Upper lobe of right lung (tissue), 1 donor: ENCODE data around the gene KLHL26. TPM values are rescaled to one million over a fixed set of nuclear protein-coding genes. Genes with fewer than 3 reads are reported as not detected.

Source experiments
- ATAC-seq: fragments of 200-7000 bp; cut with Tn5 transposase; one replicate; pipeline ENCODE4 v1.9.1; 2020; ENCODE audit warnings: mild to moderate bottlenecking, moderate library complexity
- DNase-seq: peaks from one replicate; pipeline ENCODE4 v3.0.0-alpha.2; 2020
- H3K27ac ChIP-seq: fragments of 200-600 bp; one replicate; pipeline ENCODE4 v1.8.0; 2022
- H3K27me3 ChIP-seq: fragments of 200-600 bp; one replicate; pipeline ENCODE4 v1.8.0; 2022; ENCODE audit warnings: mild to moderate bottlenecking
- H3K36me3 ChIP-seq: fragments of 200-600 bp; one replicate; pipeline ENCODE4 v1.8.0; 2022
- H3K4me1 ChIP-seq: fragments of 200-600 bp; one replicate; pipeline ENCODE4 v1.8.0; 2022
- H3K4me3 ChIP-seq: fragments of 200-600 bp; one replicate; pipeline ENCODE4 v1.8.0; 2022; ENCODE audit warnings: mild to moderate bottlenecking
- H3K9me3 ChIP-seq: fragments of 200-600 bp; one replicate; pipeline ENCODE4 v1.8.0; 2022
- intact Hi-C: fragments of 100-400 bp; cut with DNase I; formaldehyde crosslinking; loops from one replicate; pipeline ENCODE4 v1.11.0; 2022
- total RNA-seq: library from RNA; stranded (reverse); fragmentation: NEBNext Ultra II Directional; extraction: Animal tissue kit (Norgen Biotek cat#: 25700); gene quantifications from one replicate; pipeline ENCODE4 v1.2.1, GENCODE V29; 2021
- TF ChIP-seq, protein P1 (sequence below): fragments of 200-600 bp; IDR thresholded peaks from one replicate; pipeline ENCODE4 v1.8.0; 2022; ENCODE audit warnings: antibody characterized with exemption
- donor health status: DM: no; HTN: yes; CAD: no; lungs with severe emphysema.

Gene KLHL26
- total RNA-seq, 1 donor from 2014 or later: 11.8 TPM

DNA sequence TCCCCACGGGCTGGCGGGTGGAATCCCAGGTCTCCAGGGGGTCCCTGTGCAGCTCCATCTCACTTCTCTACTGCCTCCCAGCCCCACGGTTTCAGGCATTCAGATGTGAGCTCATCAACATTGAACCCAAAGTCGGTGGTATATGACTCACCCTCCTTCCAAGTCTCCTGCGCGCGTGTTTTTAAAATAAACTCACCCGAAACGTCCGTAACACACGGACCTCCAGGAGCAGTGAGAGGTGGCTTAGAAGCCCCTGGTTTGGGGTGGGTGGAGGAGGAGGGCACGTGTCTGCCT, 32.6 kb downstream of the KLHL26 start:
- Histone ChIP-seq H3K4me1 (peaks cover 8% of the 10 kb centered on the region), H3K36me3 (peaks cover 40% of the 10 kb centered on the region), H3K9me3 (no peaks in the 10 kb centered on the region), H3K4me3 (no peak overlapping the region), H3K27me3 (no peaks in the 10 kb centered on the region), H3K27ac (no peak overlapping the region)
- intact Hi-C loops: no loop called here
- no peak for DNase-seq
- ATAC-seq: no peak
- TF ChIP-seq, protein P1, sequence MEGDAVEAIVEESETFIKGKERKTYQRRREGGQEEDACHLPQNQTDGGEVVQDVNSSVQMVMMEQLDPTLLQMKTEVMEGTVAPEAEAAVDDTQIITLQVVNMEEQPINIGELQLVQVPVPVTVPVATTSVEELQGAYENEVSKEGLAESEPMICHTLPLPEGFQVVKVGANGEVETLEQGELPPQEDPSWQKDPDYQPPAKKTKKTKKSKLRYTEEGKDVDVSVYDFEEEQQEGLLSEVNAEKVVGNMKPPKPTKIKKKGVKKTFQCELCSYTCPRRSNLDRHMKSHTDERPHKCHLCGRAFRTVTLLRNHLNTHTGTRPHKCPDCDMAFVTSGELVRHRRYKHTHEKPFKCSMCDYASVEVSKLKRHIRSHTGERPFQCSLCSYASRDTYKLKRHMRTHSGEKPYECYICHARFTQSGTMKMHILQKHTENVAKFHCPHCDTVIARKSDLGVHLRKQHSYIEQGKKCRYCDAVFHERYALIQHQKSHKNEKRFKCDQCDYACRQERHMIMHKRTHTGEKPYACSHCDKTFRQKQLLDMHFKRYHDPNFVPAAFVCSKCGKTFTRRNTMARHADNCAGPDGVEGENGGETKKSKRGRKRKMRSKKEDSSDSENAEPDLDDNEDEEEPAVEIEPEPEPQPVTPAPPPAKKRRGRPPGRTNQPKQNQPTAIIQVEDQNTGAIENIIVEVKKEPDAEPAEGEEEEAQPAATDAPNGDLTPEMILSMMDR: no peak

DNA sequence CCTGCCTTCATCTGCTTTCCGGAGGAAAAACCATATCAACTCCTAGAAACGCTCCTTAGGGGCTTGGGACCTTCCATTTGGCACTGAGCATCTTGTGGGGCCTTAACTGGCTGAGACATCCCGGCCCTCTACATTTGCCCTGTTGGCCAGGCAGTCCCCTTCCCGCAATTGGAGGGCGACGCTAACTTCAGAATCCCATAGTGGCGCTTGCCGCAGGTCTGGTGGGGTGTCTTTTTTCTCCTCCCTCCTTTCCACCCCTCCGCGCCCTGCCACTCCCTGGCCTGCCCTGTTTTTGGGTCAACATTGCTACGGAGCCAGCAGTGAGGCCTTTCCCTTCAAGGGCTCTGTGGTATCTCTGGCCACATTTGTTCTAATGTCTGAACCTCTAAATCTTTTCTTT, 33.1 kb downstream of the KLHL26 start:
- Histone ChIP-seq H3K36me3 (peaks cover 36% of the 10 kb centered on the region), H3K4me1 (peaks cover 8% of the 10 kb centered on the region), H3K27me3 (no peaks in the 10 kb centered on the region), H3K9me3 (no peaks in the 10 kb centered on the region), H3K4me3 (no peak overlapping the region), H3K27ac (no peak overlapping the region)
- intact Hi-C loops: no loop called here
- ATAC-seq (no peak), DNase-seq (no peak)
- TF ChIP-seq, protein P1: no peak

DNA sequence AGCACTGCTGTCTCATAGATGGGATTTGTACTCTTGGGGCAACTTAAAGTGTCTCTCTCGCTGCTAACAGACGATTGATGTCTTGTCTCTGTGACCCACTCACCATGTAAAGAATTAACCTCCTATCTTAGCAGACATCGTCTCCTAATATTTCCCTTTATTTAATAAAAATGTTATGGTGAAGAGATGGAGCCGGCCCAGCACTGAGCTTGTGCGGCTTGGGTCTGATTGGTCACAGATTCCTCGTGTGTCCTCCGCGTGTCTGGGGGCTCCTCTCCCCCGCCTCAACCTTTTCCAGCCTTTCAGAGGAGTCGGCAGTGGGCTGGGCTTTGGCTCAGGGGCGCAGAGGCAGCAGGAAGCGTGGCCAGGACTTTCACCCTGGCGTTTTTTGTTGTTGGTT, 33.5 kb downstream of the KLHL26 start:
- Histone ChIP-seq H3K9me3 (no peaks in the 10 kb centered on the region), H3K27ac (no peak overlapping the region), H3K36me3 (peaks cover 32% of the 10 kb centered on the region), H3K4me3 (no peak overlapping the region), H3K27me3 (no peaks in the 10 kb centered on the region), H3K4me1 (peaks cover 8% of the 10 kb centered on the region)
- ATAC-seq: no peak
- no peak for DNase-seq
- TF ChIP-seq, protein P1: no peak
- intact Hi-C loops: no loop called here

DNA sequence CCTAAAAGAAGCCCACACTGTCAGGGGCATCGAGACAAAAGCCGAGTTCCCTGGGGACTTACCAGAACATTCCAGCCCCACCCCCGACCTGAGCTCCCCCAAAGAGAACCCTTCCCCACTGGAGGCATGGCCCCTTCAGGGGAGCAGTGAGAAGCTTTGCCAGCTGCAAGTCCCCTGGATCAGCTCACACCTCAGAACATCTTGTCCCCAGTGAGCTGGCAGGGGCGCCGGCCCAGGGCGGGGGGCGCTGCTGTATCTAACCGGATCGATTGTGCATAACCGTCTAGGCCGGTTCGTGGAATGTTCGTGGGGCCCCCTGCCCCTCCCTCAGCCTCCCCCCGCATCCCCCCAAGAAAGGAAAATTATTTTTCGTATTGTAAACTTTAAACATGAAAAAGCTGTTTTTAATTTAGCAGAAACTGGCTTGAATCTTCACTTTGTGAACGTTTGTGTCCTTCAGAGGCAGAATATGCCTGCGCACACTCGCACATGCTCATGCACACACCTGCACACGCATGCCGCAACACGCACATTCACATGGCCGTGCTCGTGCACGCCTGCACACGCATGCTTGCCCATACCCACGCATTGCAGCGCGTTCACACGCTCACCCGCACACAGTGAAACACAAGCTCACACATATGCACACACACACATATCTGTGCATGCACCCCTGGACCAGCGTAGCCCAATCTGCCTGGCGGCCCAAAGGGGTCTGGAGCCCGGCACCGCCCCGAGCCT, 34.6 kb downstream of the KLHL26 start:
- H3K9me3 ChIP-seq: no peaks in the 10 kb centered on the region
- no peak overlapping the region for H3K27ac ChIP-seq
- intact Hi-C loops: no loop called here
- H3K36me3 ChIP-seq: peaks cover 20% of the 10 kb centered on the region
- ATAC-seq: no peak
- H3K27me3 ChIP-seq: no peaks in the 10 kb centered on the region
- peaks cover 8% of the 10 kb centered on the region for H3K4me1 ChIP-seq
- DNase-seq: no peak
- no peak overlapping the region for H3K4me3 ChIP-seq
- TF ChIP-seq, protein P1: no peak

DNA sequence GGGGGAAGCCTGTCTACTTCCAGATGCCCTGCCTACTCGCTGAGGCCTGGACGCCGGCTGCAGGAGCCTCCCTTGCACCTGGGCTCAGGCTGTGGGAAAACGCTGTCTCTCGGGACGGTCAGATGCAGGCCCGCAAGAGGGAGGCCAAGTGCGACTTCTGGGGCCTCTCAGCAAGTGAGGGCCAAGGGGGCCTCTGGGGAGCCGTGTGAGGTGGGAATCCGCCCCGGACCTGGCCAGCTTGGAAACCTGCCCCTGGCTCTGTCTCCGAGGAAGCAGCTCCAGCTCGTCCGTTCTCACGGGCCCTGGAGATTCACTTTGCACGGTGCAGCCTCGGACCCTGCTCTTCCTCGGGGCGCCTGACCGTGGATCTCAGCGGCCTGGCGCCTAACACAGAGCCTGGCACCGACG, 35.2 kb downstream of the KLHL26 start:
- DNase-seq (no peak), ATAC-seq (peak; percentile 3)
- Histone ChIP-seq H3K9me3 (no peaks in the 10 kb centered on the region), H3K4me3 (no peak overlapping the region), H3K36me3 (peaks cover 20% of the 10 kb centered on the region), H3K27ac (no peak overlapping the region), H3K4me1 (peaks cover 8% of the 10 kb centered on the region), H3K27me3 (no peaks in the 10 kb centered on the region)
- intact Hi-C loops: no loop called here
- TF ChIP-seq, protein P1: no peak
